CD8-positive, alpha-beta memory T cell (primary cell): Measurements from ENCODE around the gene SLC35A1. TPM values are rescaled to one million over a fixed set of nuclear protein-coding genes. Genes with fewer than 3 reads are reported as not detected.

Experiments
- CTCF ChIA-PET: fragments of 350-600 bp; sonication (Branson Sonifier 250); formaldehyde crosslinking; loops from one replicate; lab custom pipeline; 2021; ENCODE audit warnings: antibody characterized with exemption; lab: Charles Lee
- POLR2A ChIA-PET: fragments of 350-600 bp; sonication (Branson Sonifier 250); formaldehyde crosslinking; loops from one replicate; lab custom pipeline; 2021; ENCODE audit warnings: antibody characterized with exemption; lab: Charles Lee
- DNase-seq, 5 donors: peaks; one replicate each; pipeline versions ENCODE4 v3.0.0 to v3.0.0-alpha.2; 2020 to 2022; ENCODE audit warnings: mixed read lengths in 1 of 5
- H3K27ac ChIP-seq: one replicate; pipeline ENCODE4 v1.7.0; 2013; ENCODE audit warnings: low read depth, mild to moderate bottlenecking, low read length, moderate library complexity
- H3K27me3 ChIP-seq: 2 replicates; pipeline ENCODE4 v1.7.0; 2013; ENCODE audit warnings: low read length, mild to moderate bottlenecking; ENCODE audit not compliant: insufficient read depth, poor library complexity, severe bottlenecking
- H3K36me3 ChIP-seq: 2 replicates; pipeline ENCODE4 v1.7.0; 2013; ENCODE audit warnings: mild to moderate bottlenecking, low read length, moderate library complexity; ENCODE audit not compliant: insufficient read depth
- H3K4me1 ChIP-seq: 2 replicates; pipeline ENCODE4 v1.7.0; 2013; ENCODE audit warnings: mild to moderate bottlenecking, low read length, moderate library complexity; ENCODE audit not compliant: insufficient read depth
- H3K4me3 ChIP-seq: 2 replicates; pipeline ENCODE4 v1.7.0; 2013; ENCODE audit warnings: mild to moderate bottlenecking, low read length
- H3K9me3 ChIP-seq: 2 replicates; pipeline ENCODE4 v1.7.0; 2013; ENCODE audit warnings: mild to moderate bottlenecking, low read length
- H3K27ac Mint-ChIP-seq, 8 donors: one replicate each; pipeline ENCODE4 v1.8.0; 2020 to 2021; ENCODE audit warnings: mixed read lengths in 8 of 8, mild to moderate bottlenecking in 6 of 8, inconsistent platforms in 3 of 8, moderate library complexity in 3 of 8
- H3K27me3 Mint-ChIP-seq, 2 donors: one replicate each; pipeline ENCODE4 v1.8.0; 2020 to 2021; ENCODE audit warnings: mixed read lengths in 2 of 2, mild to moderate bottlenecking in 1 of 2, moderate library complexity in 1 of 2
- H3K36me3 Mint-ChIP-seq, 3 donors: one replicate each; pipeline ENCODE4 v1.8.0; 2020 to 2021; ENCODE audit warnings: mixed read lengths in 3 of 3, inconsistent platforms in 1 of 3, mild to moderate bottlenecking in 1 of 3
- H3K4me1 Mint-ChIP-seq, 3 donors: one replicate each; pipeline ENCODE4 v1.8.0; 2020 to 2021; ENCODE audit warnings: mixed read lengths in 3 of 3, inconsistent platforms in 1 of 3, mild to moderate bottlenecking in 1 of 3
- H3K4me3 Mint-ChIP-seq, 7 donors: one replicate each; pipeline ENCODE4 v1.8.0; 2020 to 2021; ENCODE audit warnings: mixed read lengths in 7 of 7, mild to moderate bottlenecking in 6 of 7, moderate library complexity in 4 of 7, inconsistent platforms in 2 of 7
- H3K9me3 Mint-ChIP-seq, 5 donors: one replicate each; pipeline ENCODE4 v1.8.0; 2020 to 2022; ENCODE audit warnings: mixed read lengths in 5 of 5, mild to moderate bottlenecking in 3 of 5, moderate library complexity in 2 of 5, inconsistent platforms in 1 of 5
- polyA plus RNA-seq: library from polyadenylated mRNA; unstranded; fragments of 300-500 nt; fragmentation: Illumina TruSeq; gene quantifications from one replicate; pipeline ENCODE4 v1.2.3, GENCODE V29; 2021
- total RNA-seq, 2 experiments: library from RNA; stranded (reverse); gene quantifications; one replicate each; pipeline ENCODE4 v1.2.3, GENCODE V29; 2021

Gene SLC35A1
- 10 to 100 TPM; 11.1 to 11.4 TPM for total RNA-seq
- polyA plus RNA-seq: 28.3 TPM

GRCh38 chr6:87472525-87473418, at the start of gene SLC35A1:
TSS of gene SLC35A1 (plus strand) at chr6:87472974. CDS start at chr6:87473004, 30 bp downstream.
- Histone ChIP-seq H3K27me3 (no peaks in the 10 kb centered on the region), H3K9me3 (no peaks in the 10 kb centered on the region), H3K36me3 (no peaks in the 10 kb centered on the region), H3K27ac (peak within 1 kb of the TSS; percentile 87), H3K4me3 (peak within 1 kb of the TSS; percentile 76), H3K4me1 (peaks cover 10% of the 10 kb centered on the region)
- Mint-ChIP-seq H3K4me1 (peaks cover 19 to 34% (median 23%) of the 10 kb centered on the region in 3 donors), H3K4me3 (peak within 1 kb of the TSS; percentile 98 to 100 (median 98)), H3K27ac (peak within 1 kb of the TSS; percentile 95 to 100 (median 100)), H3K9me3 (no peaks in the 10 kb centered on the region), H3K27me3 (peaks cover 6 to 8% of the 10 kb centered on the region in 2 donors), H3K36me3 (peaks cover 0 to 9% (median 4%) of the 10 kb centered on the region in 3 donors)
- ChIA-PET POLR2A (interaction anchor here (0.6 to 1.2 kb wide), 3 partner anchors 65 to 317 kb away, joined by 3 to 4 read pairs (median 3); partner anchors contain the start of gene ZNF292), CTCF (interaction anchor here (1.4 kb wide), 1 partner anchor 151 kb away, joined by 4 read pairs; no protein-coding TSS in a partner anchor)
- DNase-seq: peak; percentile 73 to 90 (median 84)

GRCh38 chr6:87426789-87427188, 46.0 kb upstream of the SLC35A1 start:
- no peaks in the 10 kb centered on the region for H3K27me3 ChIP-seq
- no peaks in the 10 kb centered on the region for H3K4me1 Mint-ChIP-seq
- no peak overlapping the region for H3K4me3 Mint-ChIP-seq
- H3K4me1 ChIP-seq: no peaks in the 10 kb centered on the region
- H3K27ac ChIP-seq: no peak overlapping the region
- H3K27me3 Mint-ChIP-seq: peaks cover 4 to 14% of the 10 kb centered on the region in 2 donors
- ChIA-PET CTCF (no interaction called here), POLR2A (no interaction called here)
- H3K9me3 Mint-ChIP-seq: no peaks in the 10 kb centered on the region
- peaks cover 0 to 2% (median 0%) of the 10 kb centered on the region in 3 donors for H3K36me3 Mint-ChIP-seq
- H3K9me3 ChIP-seq: no peaks in the 10 kb centered on the region
- no peak for DNase-seq
- H3K4me3 ChIP-seq: no peak overlapping the region
- H3K27ac Mint-ChIP-seq: no peak overlapping the region
- H3K36me3 ChIP-seq: no peaks in the 10 kb centered on the region

- peaks cover 4 to 26% of the 10 kb centered on the region in 2 donors for H3K27me3 Mint-ChIP-seq
Observed at GRCh38 chr6:87430499-87430898, 42.3 kb upstream of the SLC35A1 start.

GRCh38 chr6:87431263-87431662, 41.5 kb upstream of the SLC35A1 start:
- peaks cover 4 to 26% of the 10 kb centered on the region in 2 donors for H3K27me3 Mint-ChIP-seq
- Histone ChIP-seq H3K4me3 (no peak overlapping the region), H3K9me3 (no peaks in the 10 kb centered on the region), H3K27me3 (no peaks in the 10 kb centered on the region), H3K27ac (no peak overlapping the region), H3K4me1 (no peaks in the 10 kb centered on the region), H3K36me3 (no peaks in the 10 kb centered on the region)
- H3K36me3 Mint-ChIP-seq: peaks cover 0 to 2% (median 0%) of the 10 kb centered on the region in 3 donors
- ChIA-PET POLR2A (no interaction called here), CTCF (no interaction called here)
- H3K27ac Mint-ChIP-seq: no peak overlapping the region
- no peaks in the 10 kb centered on the region for H3K4me1 Mint-ChIP-seq
- H3K9me3 Mint-ChIP-seq: no peaks in the 10 kb centered on the region
- DNase-seq: no peak
- no peak overlapping the region for H3K4me3 Mint-ChIP-seq

More at GRCh38 chr6:87430499-87430898, 42.3 kb upstream of the SLC35A1 start:
- ChIA-PET POLR2A (no interaction called here), CTCF (interaction anchor here (1.6 kb wide), 1 partner anchor 10 kb away, joined by 3 read pairs; no protein-coding TSS in a partner anchor)
- Mint-ChIP-seq H3K27ac (no peak overlapping the region), H3K4me1 (no peaks in the 10 kb centered on the region), H3K36me3 (peaks cover 0 to 2% (median 0%) of the 10 kb centered on the region in 3 donors), H3K4me3 (no peak overlapping the region), H3K9me3 (no peaks in the 10 kb centered on the region)
- DNase-seq: no peak
- no peaks in the 10 kb centered on the region for H3K9me3 ChIP-seq
- no peak overlapping the region for H3K27ac ChIP-seq
- H3K4me3 ChIP-seq: no peak overlapping the region
- no peaks in the 10 kb centered on the region for H3K36me3 ChIP-seq
- no peaks in the 10 kb centered on the region for H3K27me3 ChIP-seq
- no peaks in the 10 kb centered on the region for H3K4me1 ChIP-seq

- Histone ChIP-seq H3K9me3 (no peaks in the 10 kb centered on the region), H3K4me3 (no peak overlapping the region), H3K4me1 (no peaks in the 10 kb centered on the region), H3K36me3 (no peaks in the 10 kb centered on the region), H3K27me3 (no peaks in the 10 kb centered on the region), H3K27ac (no peak overlapping the region)
- Mint-ChIP-seq H3K9me3 (peaks cover 0 to 3% (median 0%) of the 10 kb centered on the region in 5 donors), H3K27ac (no peak overlapping the region), H3K27me3 (peaks cover 5 to 26% of the 10 kb centered on the region in 2 donors), H3K4me1 (no peaks in the 10 kb centered on the region), H3K36me3 (no peaks in the 10 kb centered on the region), H3K4me3 (no peak overlapping the region)
- peak; percentile 4 to 59 (median 37) for DNase-seq
- ChIA-PET POLR2A (no interaction called here), CTCF (interaction anchor here (0.6 kb wide), 1 partner anchor 28 kb away, joined by 3 read pairs; no protein-coding TSS in a partner anchor)
Observed at GRCh38 chr6:87436435-87436834, 36.3 kb upstream of the SLC35A1 start.

GRCh38 chr6:87441711-87442110, 31.1 kb upstream of the SLC35A1 start:
- Histone ChIP-seq H3K27ac (no peak overlapping the region), H3K4me1 (no peaks in the 10 kb centered on the region), H3K36me3 (no peaks in the 10 kb centered on the region), H3K27me3 (no peaks in the 10 kb centered on the region), H3K9me3 (no peaks in the 10 kb centered on the region), H3K4me3 (no peak overlapping the region)
- H3K4me3 Mint-ChIP-seq: no peak overlapping the region
- ChIA-PET POLR2A (no interaction called here), CTCF (no interaction called here)
- H3K27me3 Mint-ChIP-seq: peaks cover 15 to 30% of the 10 kb centered on the region in 2 donors
- H3K9me3 Mint-ChIP-seq: peaks cover 4 to 13% (median 6%) of the 10 kb centered on the region in 5 donors
- no peak overlapping the region for H3K27ac Mint-ChIP-seq
- no peaks in the 10 kb centered on the region for H3K4me1 Mint-ChIP-seq
- DNase-seq: no peak
- peaks cover 0 to 3% (median 0%) of the 10 kb centered on the region in 3 donors for H3K36me3 Mint-ChIP-seq

GRCh38 chr6:87444362-87444761, 28.4 kb upstream of the SLC35A1 start:
- Mint-ChIP-seq H3K4me3 (no peak overlapping the region), H3K9me3 (peaks cover 4 to 10% (median 6%) of the 10 kb centered on the region in 5 donors)
- CTCF ChIA-PET: interaction anchor here (0.9 to 1.6 kb wide), 2 partner anchors 22 to 28 kb away, joined by 3 to 4 read pairs; no protein-coding TSS in a partner anchor

GRCh38 chr6:87465051-87465450, 7.7 kb upstream of the SLC35A1 start:
- Histone ChIP-seq H3K4me3 (no peak overlapping the region), H3K9me3 (no peaks in the 10 kb centered on the region), H3K27ac (no peak overlapping the region), H3K36me3 (no peaks in the 10 kb centered on the region), H3K4me1 (no peaks in the 10 kb centered on the region), H3K27me3 (no peaks in the 10 kb centered on the region)
- ChIA-PET CTCF (no interaction called here), POLR2A (no interaction called here)
- Mint-ChIP-seq H3K9me3 (peaks cover 0 to 6% (median 2%) of the 10 kb centered on the region in 5 donors), H3K36me3 (no peaks in the 10 kb centered on the region), H3K27me3 (peaks cover 30 to 42% of the 10 kb centered on the region in 2 donors), H3K27ac (no peak overlapping the region), H3K4me3 (no peak overlapping the region), H3K4me1 (no peaks in the 10 kb centered on the region)
- no peak for DNase-seq

More at GRCh38 chr6:87444362-87444761, 28.4 kb upstream of the SLC35A1 start:
- H3K36me3 Mint-ChIP-seq: peaks cover 0 to 9% (median 0%) of the 10 kb centered on the region in 3 donors
- peaks cover 18 to 53% of the 10 kb centered on the region in 2 donors for H3K27me3 Mint-ChIP-seq
- H3K4me3 ChIP-seq: no peak overlapping the region
- H3K27me3 ChIP-seq: no peaks in the 10 kb centered on the region
- H3K4me1 ChIP-seq: no peaks in the 10 kb centered on the region
- no peak overlapping the region for H3K27ac Mint-ChIP-seq
- H3K9me3 ChIP-seq: no peaks in the 10 kb centered on the region
- H3K27ac ChIP-seq: no peak overlapping the region
- POLR2A ChIA-PET: no interaction called here
- DNase-seq: no peak
- H3K4me1 Mint-ChIP-seq: no peaks in the 10 kb centered on the region
- H3K36me3 ChIP-seq: no peaks in the 10 kb centered on the region
